Endothelial cell of umbilical vein (primary cell): ENCODE measurements around the gene ZNF202. TPM values are rescaled to one million over a fixed set of nuclear protein-coding genes. Genes with fewer than 3 reads are reported as not detected.
"Not testable (repeated sequence)": the region's sequence is repeated elsewhere in the genome, so short reads cannot be mapped to it uniquely, and the experiment has no call there.

Source experiments
- BruUV-seq: library from RNA; stranded (reverse); fragments of 400-500 nt; replicated peaks from 2 replicates; lab custom pipeline; 2021; lab: Mats Ljungman, UMichigan
- CTCF ChIA-PET: fragments of 300-600, 350-600 bp; sonication (Branson Sonifier 250); formaldehyde crosslinking; loops from one replicate; lab custom pipeline; 2021; ENCODE audit warnings: antibody characterized with exemption, inconsistent platforms; lab: Charles Lee
- POLR2A ChIA-PET: fragments of 300-600, 350-600 bp; sonication (Branson Sonifier 250); formaldehyde crosslinking; loops from one replicate; lab custom pipeline; 2021; ENCODE audit warnings: antibody characterized with exemption, inconsistent platforms; lab: Charles Lee
- DNase-seq: peaks from one replicate; pipeline ENCODE4 v3.0.0-alpha.2; 2011; ENCODE audit warnings: low read depth, low spot score
- FAIRE-seq: peaks from 2 replicates; lab custom pipeline; 2011; peaks lifted over from hg19 to GRCh38; lab: Jason Lieb, UNC
- H2AFZ ChIP-seq: 2 replicates; pipeline ENCODE4 v1.6.0; 2012; ENCODE audit warnings: low read depth, low read length, control low read depth, inconsistent platforms
- H3K27ac ChIP-seq: 2 replicates; pipeline ENCODE4 v1.5.1; 2011; ENCODE audit warnings: low read depth, mild to moderate bottlenecking, control low read depth, low read length, moderate library complexity; ENCODE audit not compliant: insufficient read depth
- H3K27me3 ChIP-seq, 2 experiments: 2 replicates each; pipeline versions ENCODE4 v1.6.0 to v1.6.1; 2011; ENCODE audit warnings: low read length in 2 of 2, mixed read lengths in 1 of 2; ENCODE audit not compliant: control insufficient read depth in 2 of 2, insufficient read depth in 2 of 2
- H3K36me3 ChIP-seq, 2 experiments: 2 replicates in 1 of 2; 3 replicates in 1 of 2; pipeline ENCODE4 v1.5.1; 2011; ENCODE audit warnings: low read length in 2 of 2, mild to moderate bottlenecking in 1 of 2, moderate library complexity in 1 of 2; ENCODE audit not compliant: control insufficient read depth in 2 of 2, insufficient read depth in 2 of 2; ENCODE audit errors: extremely low read depth in 1 of 2
- H3K4me1 ChIP-seq: 3 replicates; pipeline ENCODE4 v1.5.1; 2011; ENCODE audit warnings: mild to moderate bottlenecking, low read length; ENCODE audit not compliant: control insufficient read depth, insufficient read depth; ENCODE audit errors: extremely low read depth
- H3K4me2 ChIP-seq: 2 replicates; pipeline ENCODE4 v1.6.1; 2011; ENCODE audit warnings: low read length, control low read depth, mixed read lengths; ENCODE audit not compliant: insufficient read depth
- H3K4me3 ChIP-seq, 3 experiments: fragments of 200-600 bp in 1 of 3; sonication (generic), shearing (Covaris generic) in 1 of 3; replicated peaks in 1 of 3; 2 replicates each; pipeline ENCODE4 v1.5.1; 2011 to 2016; ENCODE audit warnings: control low read depth in 3 of 3, low read length in 3 of 3, mild to moderate bottlenecking in 2 of 3, inconsistent platforms in 1 of 3, low read depth in 1 of 3, moderate library complexity in 1 of 3; ENCODE audit not compliant: insufficient read depth in 1 of 3
- H3K79me2 ChIP-seq: 2 replicates; pipeline ENCODE4 v1.6.0; 2012; ENCODE audit warnings: low read length, inconsistent platforms; ENCODE audit not compliant: control insufficient read depth, insufficient read depth
- H3K9ac ChIP-seq: replicated peaks from 2 replicates; pipeline ENCODE3; 2011; ENCODE audit warnings: low read length, control low read depth; ENCODE audit not compliant: insufficient read depth; ENCODE audit errors: extremely low read depth
- H3K9me1 ChIP-seq: replicated peaks from 3 replicates; pipeline ENCODE4 v1.6.0; 2011; ENCODE audit warnings: mild to moderate bottlenecking, low read length; ENCODE audit not compliant: control insufficient read depth, insufficient read depth; ENCODE audit errors: extremely low read depth
- H3K9me3 ChIP-seq: replicated peaks from 2 replicates; pipeline ENCODE4 v1.5.1; 2012; ENCODE audit warnings: low read length, inconsistent platforms; ENCODE audit not compliant: control insufficient read depth, insufficient read depth
- H4K20me1 ChIP-seq: replicated peaks from 2 replicates; pipeline ENCODE3; 2011; ENCODE audit warnings: mild to moderate bottlenecking, low read length; ENCODE audit not compliant: control insufficient read depth, insufficient read depth; ENCODE audit errors: extremely low read depth
- EZH2 ChIP-seq: IDR thresholded peaks from 2 replicates; pipeline ENCODE4 v1.6.1; 2012; ENCODE audit warnings: borderline replicate concordance, low read depth, mild to moderate bottlenecking, moderate library complexity, low read length, inconsistent platforms; ENCODE audit not compliant: severe bottlenecking
- JUN ChIP-seq: IDR thresholded peaks from 2 replicates; pipeline ENCODE4 v1.6.1; 2011; ENCODE audit warnings: borderline replicate concordance, low read depth; ENCODE audit not compliant: insufficient read length, insufficient read depth
- POLR2A ChIP-seq: IDR thresholded peaks from 2 replicates; pipeline ENCODE4 v1.6.1; 2012; ENCODE audit warnings: low read depth, mild to moderate bottlenecking, control low read depth, low read length
- POLR2AphosphoS5 ChIP-seq: IDR thresholded peaks from 2 replicates; pipeline ENCODE4 v1.6.1; 2012; ENCODE audit warnings: low read depth, mild to moderate bottlenecking, control low read depth, low read length, moderate library complexity; ENCODE audit not compliant: insufficient read depth
- dilution Hi-C: fragments of 300-500 bp; cut with MboI; formaldehyde crosslinking; loops from one replicate; pipeline ENCODE4 v1.15.0; 2019; ENCODE audit warnings: low sequenced_read_pairs; ENCODE audit not compliant: extremely low pct_ligation_motif_present
- intact Hi-C: fragments of 100-400 bp; cut with micrococcal nuclease; formaldehyde crosslinking; loops from one replicate; pipeline ENCODE4 v1.10.0; 2022
- polyA plus RNA-seq, 4 experiments: library from polyadenylated mRNA; depleted of rRNA in 3 of 4; stranded (reverse) in 3 of 4; unstranded in 1 of 4; fragments of >200 nt; gene quantifications; 2 replicates each; pipeline versions ENCODE4 v1.2.1 to v1.2.3, GENCODE V29; 2011 to 2012; ENCODE audit warnings: missing spikeins in 1 of 4
- total RNA-seq: library from RNA; stranded (reverse); gene quantifications from 2 replicates; pipeline ENCODE4 v1.2.3, GENCODE V29; 2021
- TF ChIP-seq, protein P1 (sequence below), 2 donors: IDR thresholded peaks; 1 replicate in 1 of 2; 2 replicates in 1 of 2; pipeline ENCODE4 v1.5.1; 2011; ENCODE audit warnings: low read length in 2 of 2, mild to moderate bottlenecking in 2 of 2, moderate library complexity in 2 of 2, control low read depth in 1 of 2, inconsistent platforms in 1 of 2, low read depth in 1 of 2; ENCODE audit not compliant: insufficient read depth in 1 of 2; ENCODE audit errors: extremely low read depth in 1 of 2
- TF ChIP-seq, protein P2 (sequence below): IDR thresholded peaks from 2 replicates; pipeline ENCODE4 v1.6.1; 2011; ENCODE audit not compliant: insufficient read depth, insufficient read length

Gene ZNF202
- total and polyA plus RNA-seq, 2 donors (not counting 3 experiments of a cell fraction or from before 2014, with no cell fraction given): 6.5 to 12.3 TPM

DNA sequence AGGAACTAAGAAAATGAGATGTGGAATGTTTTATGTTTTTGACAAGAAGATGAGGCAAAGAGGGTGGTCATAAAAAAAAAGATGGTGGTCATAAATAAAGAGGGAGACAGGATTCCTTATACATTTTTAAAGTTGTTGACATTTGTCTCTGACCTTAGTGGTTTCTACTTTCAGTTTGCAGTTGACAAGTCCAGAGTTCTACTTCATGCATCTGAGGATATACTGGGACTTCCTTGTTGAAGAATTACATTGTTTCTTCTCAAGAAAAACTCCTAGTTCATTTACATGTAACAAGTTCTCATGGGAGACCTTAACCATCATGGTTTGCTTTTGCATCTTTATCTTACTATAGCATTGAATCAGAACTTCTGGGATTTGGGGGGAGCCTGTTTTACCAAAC is 11.7 kb upstream of the ZNF202 start:
- H3K4me3 ChIP-seq: no peak overlapping the region
- no peaks in the 10 kb centered on the region for H3K4me1 ChIP-seq
- H3K4me2 ChIP-seq: no peak overlapping the region
- no peak for TF ChIP-seq EZH2
- H3K9me1 ChIP-seq: no peaks in the 10 kb centered on the region
- H3K9ac ChIP-seq: no peak overlapping the region
- BruUV-seq: no TSS peak
- no peak overlapping the region for H2AFZ ChIP-seq
- dilution Hi-C loops (no loop called here), intact Hi-C loops (no loop called here)
- DNase-seq: no peak
- ChIA-PET POLR2A (no interaction called here), CTCF (no interaction called here)
- H3K36me3 ChIP-seq: no peaks in the 10 kb centered on the region
- no peaks in the 10 kb centered on the region for H3K27me3 ChIP-seq
- no peaks in the 10 kb centered on the region for H3K79me2 ChIP-seq
- H3K9me3 ChIP-seq: no peaks in the 10 kb centered on the region
- FAIRE-seq: no peak
- no peak overlapping the region for H3K27ac ChIP-seq
- H4K20me1 ChIP-seq: no peaks in the 10 kb centered on the region

- CTCF ChIA-PET: no interaction called here
- Histone ChIP-seq H3K4me2 (no peak overlapping the region), H3K36me3 (no peaks in the 10 kb centered on the region), H2AFZ (no peak overlapping the region), H3K9me1 (no peaks in the 10 kb centered on the region), H3K79me2 (no peaks in the 10 kb centered on the region), H4K20me1 (no peaks in the 10 kb centered on the region), H3K4me3 (no peak overlapping the region), H3K27me3 (no peaks in the 10 kb centered on the region), H3K9ac (no peak overlapping the region), H3K4me1 (no peaks in the 10 kb centered on the region), H3K27ac (no peak overlapping the region), H3K9me3 (no peaks in the 10 kb centered on the region)
- intact Hi-C loops: no loop called here
- FAIRE-seq: no peak
- no peak for DNase-seq
- POLR2A ChIA-PET: no interaction called here
- BruUV-seq: no TSS peak
- dilution Hi-C loops: no loop called here
- TF ChIP-seq, protein P1, sequence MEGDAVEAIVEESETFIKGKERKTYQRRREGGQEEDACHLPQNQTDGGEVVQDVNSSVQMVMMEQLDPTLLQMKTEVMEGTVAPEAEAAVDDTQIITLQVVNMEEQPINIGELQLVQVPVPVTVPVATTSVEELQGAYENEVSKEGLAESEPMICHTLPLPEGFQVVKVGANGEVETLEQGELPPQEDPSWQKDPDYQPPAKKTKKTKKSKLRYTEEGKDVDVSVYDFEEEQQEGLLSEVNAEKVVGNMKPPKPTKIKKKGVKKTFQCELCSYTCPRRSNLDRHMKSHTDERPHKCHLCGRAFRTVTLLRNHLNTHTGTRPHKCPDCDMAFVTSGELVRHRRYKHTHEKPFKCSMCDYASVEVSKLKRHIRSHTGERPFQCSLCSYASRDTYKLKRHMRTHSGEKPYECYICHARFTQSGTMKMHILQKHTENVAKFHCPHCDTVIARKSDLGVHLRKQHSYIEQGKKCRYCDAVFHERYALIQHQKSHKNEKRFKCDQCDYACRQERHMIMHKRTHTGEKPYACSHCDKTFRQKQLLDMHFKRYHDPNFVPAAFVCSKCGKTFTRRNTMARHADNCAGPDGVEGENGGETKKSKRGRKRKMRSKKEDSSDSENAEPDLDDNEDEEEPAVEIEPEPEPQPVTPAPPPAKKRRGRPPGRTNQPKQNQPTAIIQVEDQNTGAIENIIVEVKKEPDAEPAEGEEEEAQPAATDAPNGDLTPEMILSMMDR (IDR thresholded peaks at IDR 0.05; ENCODE audit: extremely low read depth in 1 of 2, insufficient read depth in 1 of 2, low read depth in 1 of 2, low read length in 2 of 2): no peak
- TF ChIP-seq JUN (no peak), POLR2AphosphoS5 (no peak), POLR2A (no peak)
- TF ChIP-seq, protein P2, sequence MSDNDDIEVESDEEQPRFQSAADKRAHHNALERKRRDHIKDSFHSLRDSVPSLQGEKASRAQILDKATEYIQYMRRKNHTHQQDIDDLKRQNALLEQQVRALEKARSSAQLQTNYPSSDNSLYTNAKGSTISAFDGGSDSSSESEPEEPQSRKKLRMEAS: no peak
Observed at GRCh38 chr11:123751781-123752180, 10.3 kb upstream of the ZNF202 start.

- H3K9me3 ChIP-seq, H3K27ac ChIP-seq, H3K4me2 ChIP-seq, DNase-seq, H3K4me3 ChIP-seq, H3K9me1 ChIP-seq, H3K9ac ChIP-seq, intact Hi-C loops, H3K36me3 ChIP-seq, dilution Hi-C loops, H4K20me1 ChIP-seq, H3K4me1 ChIP-seq, H2AFZ ChIP-seq, H3K27me3 ChIP-seq, H3K79me2 ChIP-seq, POLR2A ChIA-PET, CTCF ChIA-PET, FAIRE-seq, BruUV-seq: not testable (repeated sequence)
Observed at GRCh38 chr11:123748349-123748748, 6.9 kb upstream of the ZNF202 start.
